Activated T-cell treated with anti-CD3 and anti-CD28 coated beads, Interleukin-2, amount 50 U/mL, for 24 hours (primary cell): Measurements from ENCODE around the gene SLC7A10.
"Not testable (repeated sequence)": the region's sequence is repeated elsewhere in the genome, so short reads cannot be mapped to it uniquely, and the experiment has no call there.

Experiments
- DNase-seq: peaks from one replicate; pipeline ENCODE4 v3.0.0-alpha.2; 2020
- H3K27ac Mint-ChIP-seq: 2 replicates; pipeline ENCODE4 v1.8.0; 2020; ENCODE audit warnings: mild to moderate bottlenecking, mixed read lengths
- H3K27me3 Mint-ChIP-seq: 2 replicates; pipeline ENCODE4 v1.8.0; 2020; ENCODE audit warnings: mixed read lengths
- H3K36me3 Mint-ChIP-seq: 2 replicates; pipeline ENCODE4 v1.8.0; 2020; ENCODE audit warnings: low read depth, mixed read lengths
- H3K4me1 Mint-ChIP-seq: 2 replicates; pipeline ENCODE4 v1.8.0; 2020; ENCODE audit warnings: low read depth, mixed read lengths
- H3K4me3 Mint-ChIP-seq: 2 replicates; pipeline ENCODE4 v1.8.0; 2020; ENCODE audit warnings: mild to moderate bottlenecking, moderate library complexity, mixed read lengths
- H3K9me3 Mint-ChIP-seq: 2 replicates; pipeline ENCODE4 v1.8.0; 2020; ENCODE audit warnings: mixed read lengths

The SLC7A10 gene

DNA sequence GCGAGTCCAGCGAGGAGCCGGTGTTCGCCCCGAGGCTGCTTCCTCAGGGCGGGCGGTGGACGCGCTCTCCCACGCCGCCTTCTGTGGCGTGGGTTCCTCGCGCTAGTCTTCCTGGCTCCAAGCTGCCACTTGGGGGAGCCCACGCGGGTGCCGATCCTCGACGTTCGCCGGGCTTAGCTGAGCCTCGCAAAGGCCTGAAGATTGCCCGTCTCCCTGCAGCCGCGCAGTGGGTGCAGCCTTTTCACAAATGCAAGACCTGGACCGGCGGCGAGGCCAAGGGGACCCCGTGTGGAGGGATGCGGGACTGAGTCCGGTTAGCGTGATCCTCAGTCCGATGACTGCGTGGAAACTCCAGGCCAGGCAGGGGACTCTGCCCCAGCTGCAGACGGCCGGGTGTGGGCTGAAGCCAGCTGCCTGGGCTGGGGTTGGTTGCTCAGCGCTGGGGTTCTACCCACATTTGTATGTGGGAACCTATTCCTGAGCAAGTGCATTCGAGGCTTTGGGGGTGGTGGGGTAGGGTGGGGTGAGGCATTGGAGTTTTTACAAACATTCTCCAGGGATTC lies 48.2 kb downstream of the SLC7A10 start:
- no peak for DNase-seq
- Mint-ChIP-seq H3K27ac (peak overlapping the region; percentile 97), H3K4me1 (peaks cover 45% of the 10 kb centered on the region)

GRCh38 chr19:33176670-33177416 lies 48.8 kb downstream of the SLC7A10 start:
- Mint-ChIP-seq H3K27ac (peak overlapping the region; percentile 97), H3K36me3 (peaks cover 14% of the 10 kb centered on the region), H3K9me3 (no peaks in the 10 kb centered on the region), H3K4me3 (peak overlapping the region; percentile 94), H3K4me1 (peaks cover 51% of the 10 kb centered on the region), H3K27me3 (peaks cover 2% of the 10 kb centered on the region)
- DNase-seq = peak; percentile 99

More for the DNA sequence above, 48.2 kb downstream of the SLC7A10 start:
- no peaks in the 10 kb centered on the region for H3K9me3 Mint-ChIP-seq
- H3K4me3 Mint-ChIP-seq = peak overlapping the region; percentile 94
- peaks cover 9% of the 10 kb centered on the region for H3K36me3 Mint-ChIP-seq
- H3K27me3 Mint-ChIP-seq = peaks cover 2% of the 10 kb centered on the region

- peaks cover 14% of the 10 kb centered on the region for H3K36me3 Mint-ChIP-seq
- H3K9me3 Mint-ChIP-seq = no peaks in the 10 kb centered on the region
- H3K27me3 Mint-ChIP-seq = peaks cover 2% of the 10 kb centered on the region
- peaks cover 51% of the 10 kb centered on the region for H3K4me1 Mint-ChIP-seq
- H3K27ac Mint-ChIP-seq = peak overlapping the region; percentile 97
- DNase-seq = no peak
- peak overlapping the region; percentile 94 for H3K4me3 Mint-ChIP-seq
These were observed 49.6 kb downstream of the SLC7A10 start for GRCh38 chr19:33175886-33176669.

DNA sequence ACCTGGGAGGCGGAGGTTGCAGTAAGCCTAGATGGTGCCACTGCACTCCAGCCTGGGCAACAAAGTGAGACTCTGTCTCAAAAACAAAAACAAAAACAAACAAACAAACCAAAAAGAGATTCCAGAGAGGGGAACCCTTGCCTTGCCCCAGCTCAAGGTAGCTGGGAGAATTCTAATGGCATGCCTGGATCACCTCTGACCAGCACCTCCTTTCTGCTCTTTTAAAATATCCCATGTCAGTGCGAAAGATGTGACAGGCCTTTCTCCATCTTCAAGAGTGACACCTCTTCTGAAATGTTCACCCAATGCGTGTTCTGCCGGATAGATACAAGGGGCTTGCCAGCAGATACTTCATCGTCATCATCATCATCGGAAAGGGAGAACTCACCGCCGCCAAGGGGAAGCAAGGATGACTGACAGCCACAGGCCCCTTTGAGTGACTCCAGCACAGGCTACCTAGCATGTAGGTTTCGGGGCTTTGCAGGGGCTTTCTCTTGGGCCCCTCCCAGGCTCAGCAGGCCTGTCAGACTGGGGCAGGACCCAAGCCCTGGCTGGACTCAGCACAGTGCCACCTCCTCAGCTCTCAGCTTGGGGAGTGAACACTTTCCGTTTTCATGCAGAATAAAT lies 50.4 kb downstream of the SLC7A10 start:
- H3K9me3 Mint-ChIP-seq = no peaks in the 10 kb centered on the region
- H3K4me3 Mint-ChIP-seq = peak overlapping the region; percentile 94
- H3K4me1 Mint-ChIP-seq = peaks cover 51% of the 10 kb centered on the region
- H3K27ac Mint-ChIP-seq = peak overlapping the region; percentile 97
- peaks cover 14% of the 10 kb centered on the region for H3K36me3 Mint-ChIP-seq
- peaks cover 2% of the 10 kb centered on the region for H3K27me3 Mint-ChIP-seq
- DNase-seq = no peak

DNA sequence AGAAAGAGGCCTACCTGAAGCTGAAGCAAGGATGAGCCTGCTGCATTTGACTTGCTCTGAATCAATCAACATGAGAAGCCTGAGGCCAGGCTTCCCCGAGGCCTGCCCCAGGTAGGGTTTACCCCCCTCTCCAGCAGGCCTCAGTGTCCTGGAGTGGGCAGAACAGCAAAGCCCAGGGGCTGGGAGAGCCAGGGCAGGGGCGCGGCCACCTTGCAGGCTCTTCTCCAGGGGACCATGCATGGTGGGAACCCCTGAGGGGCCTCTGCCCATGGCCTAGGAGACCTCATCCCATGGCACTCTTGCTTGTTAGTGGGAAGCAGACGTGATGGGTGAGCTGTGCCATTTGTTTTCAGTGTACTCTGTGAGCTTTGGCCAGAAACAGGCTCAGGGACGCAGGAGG lies 51.5 kb downstream of the SLC7A10 start:
- H3K27me3 Mint-ChIP-seq = peaks cover 2% of the 10 kb centered on the region
- no peak overlapping the region for H3K27ac Mint-ChIP-seq
- H3K4me3 Mint-ChIP-seq = no peak overlapping the region
- peaks cover 16% of the 10 kb centered on the region for H3K36me3 Mint-ChIP-seq
- no peak for DNase-seq
- H3K9me3 Mint-ChIP-seq = peaks cover under 1% of the 10 kb centered on the region
- peaks cover 51% of the 10 kb centered on the region for H3K4me1 Mint-ChIP-seq

DNA sequence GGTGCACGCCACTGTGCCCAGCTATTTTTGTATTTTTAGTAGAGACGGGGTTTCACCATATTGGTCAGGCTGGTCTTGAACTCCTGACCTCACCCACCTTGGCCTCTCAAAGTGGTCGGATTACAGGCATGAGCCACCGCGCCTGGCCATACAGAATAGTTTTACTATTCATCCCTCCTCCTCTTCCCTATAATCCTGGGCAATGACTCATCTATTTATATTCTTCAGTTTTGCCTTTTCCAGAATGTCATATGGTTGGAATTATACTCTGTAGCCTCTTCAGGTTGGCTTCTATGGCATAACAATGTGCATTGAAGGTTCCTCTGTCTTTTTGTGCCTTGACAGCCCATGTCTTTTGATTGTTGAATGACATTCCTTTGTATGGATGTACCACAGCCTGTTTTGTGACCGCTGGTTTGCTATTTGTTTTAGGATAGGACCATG lies 53.7 kb downstream of the SLC7A10 start:
- H3K4me3 Mint-ChIP-seq = no peak overlapping the region
- H3K9me3 Mint-ChIP-seq = peaks cover 13% of the 10 kb centered on the region
- H3K27ac Mint-ChIP-seq = no peak overlapping the region
- H3K36me3 Mint-ChIP-seq = peaks cover 24% of the 10 kb centered on the region
- H3K4me1 Mint-ChIP-seq = peaks cover 40% of the 10 kb centered on the region
- no peak for DNase-seq
- H3K27me3 Mint-ChIP-seq = peaks cover 2% of the 10 kb centered on the region

DNA sequence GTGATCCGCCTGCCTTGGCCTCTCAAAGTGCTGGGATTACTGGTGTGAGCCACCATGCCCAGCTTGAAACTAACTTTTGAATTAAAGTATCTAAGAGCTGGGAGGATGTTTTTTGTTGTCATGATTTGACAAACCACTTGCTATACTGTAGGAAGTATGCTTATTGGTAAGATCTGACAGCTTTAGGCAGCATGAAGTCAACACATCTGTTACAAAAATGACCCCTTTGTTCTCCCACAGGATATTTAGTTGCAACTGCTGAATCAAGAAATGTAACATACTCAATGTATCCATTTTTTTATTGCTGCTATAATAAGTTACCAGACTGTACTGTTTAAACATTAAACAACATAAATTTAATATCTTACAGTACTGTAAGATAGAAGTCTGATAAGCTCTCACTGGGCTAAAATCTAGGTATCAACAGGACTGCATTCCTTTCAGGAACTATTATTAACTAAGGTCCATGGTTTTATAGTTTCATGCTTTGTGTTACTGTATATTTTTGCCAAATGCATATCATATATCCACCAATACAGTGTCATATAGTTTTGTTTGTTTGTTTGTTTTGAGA lies 54.3 kb downstream of the SLC7A10 start:
- H3K27ac Mint-ChIP-seq = no peak overlapping the region
- peaks cover 13% of the 10 kb centered on the region for H3K9me3 Mint-ChIP-seq
- no peak overlapping the region for H3K4me3 Mint-ChIP-seq
- peaks cover 22% of the 10 kb centered on the region for H3K36me3 Mint-ChIP-seq
- H3K4me1 Mint-ChIP-seq = peaks cover 38% of the 10 kb centered on the region
- no peaks in the 10 kb centered on the region for H3K27me3 Mint-ChIP-seq
- no peak for DNase-seq

GRCh38 chr19:33168528-33168927 lies 57.1 kb downstream of the SLC7A10 start:
- Mint-ChIP-seq H3K9me3 (peaks cover 13% of the 10 kb centered on the region), H3K36me3 (peaks cover 17% of the 10 kb centered on the region), H3K27ac (no peak overlapping the region), H3K4me1 (peaks cover 19% of the 10 kb centered on the region), H3K27me3 (no peaks in the 10 kb centered on the region), H3K4me3 (no peak overlapping the region)
- DNase-seq = no peak

GRCh38 chr19:33167438-33167837 lies 58.2 kb downstream of the SLC7A10 start:
- H3K9me3 Mint-ChIP-seq = peaks cover 13% of the 10 kb centered on the region
- H3K4me3 Mint-ChIP-seq = no peak overlapping the region
- DNase-seq = no peak
- H3K27ac Mint-ChIP-seq = no peak overlapping the region
- H3K4me1 Mint-ChIP-seq = peaks cover 10% of the 10 kb centered on the region
- H3K36me3 Mint-ChIP-seq = peaks cover 14% of the 10 kb centered on the region
- H3K27me3 Mint-ChIP-seq = no peaks in the 10 kb centered on the region

DNA sequence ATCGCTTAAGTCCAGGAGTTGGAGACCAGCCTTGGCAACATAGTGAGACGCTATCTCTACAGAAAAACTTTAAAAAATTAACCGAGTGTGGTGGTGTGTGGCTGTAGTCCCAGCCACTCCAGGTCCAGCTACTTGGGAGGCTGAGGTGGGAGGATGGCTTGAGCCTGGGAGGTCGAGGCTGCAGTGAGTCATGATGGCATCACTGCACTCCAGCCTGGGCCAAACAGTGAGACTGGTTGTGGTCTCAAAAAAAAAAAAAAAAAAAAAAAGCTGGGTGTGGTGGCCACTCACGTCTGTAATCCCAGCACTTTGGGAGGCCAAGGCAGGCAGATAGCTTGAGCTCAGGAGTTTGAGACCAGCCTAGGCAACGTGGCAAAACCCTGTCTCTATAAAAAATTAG lies 59.6 kb downstream of the SLC7A10 start:
- Mint-ChIP-seq H3K4me1 (peaks cover 13% of the 10 kb centered on the region), H3K9me3 (peaks cover 13% of the 10 kb centered on the region)
- H3K27ac Mint-ChIP-seq, H3K27me3 Mint-ChIP-seq, H3K4me3 Mint-ChIP-seq, DNase-seq, H3K36me3 Mint-ChIP-seq: not testable (repeated sequence)

- H3K27me3 Mint-ChIP-seq = no peaks in the 10 kb centered on the region
- DNase-seq = no peak
These were observed 62.2 kb downstream of the SLC7A10 start for GRCh38 chr19:33163481-33163880.

DNA sequence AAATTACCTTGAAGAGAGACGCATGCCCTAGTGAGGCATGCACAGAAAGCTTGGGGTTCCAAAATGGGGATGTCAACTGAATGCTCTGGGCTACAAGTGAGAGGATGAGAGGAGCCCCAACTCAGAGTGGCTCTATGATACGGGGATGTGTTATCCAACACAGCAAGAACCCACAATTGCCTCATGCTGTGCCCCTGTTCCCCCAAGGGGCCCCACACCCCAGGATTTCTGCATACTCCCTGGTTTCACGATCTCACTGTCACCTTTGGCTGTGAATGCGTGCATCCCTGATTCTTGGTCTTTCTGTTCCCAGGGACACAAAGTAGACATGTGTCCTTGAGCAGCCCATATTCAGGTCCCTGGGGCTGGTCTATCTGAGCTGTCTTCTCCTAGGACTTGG lies 64.4 kb downstream of the SLC7A10 start:
- peak overlapping the region; percentile 89 for H3K27ac Mint-ChIP-seq
- H3K9me3 Mint-ChIP-seq = peaks cover 4% of the 10 kb centered on the region
- no peak for DNase-seq
- no peaks in the 10 kb centered on the region for H3K36me3 Mint-ChIP-seq
- no peaks in the 10 kb centered on the region for H3K27me3 Mint-ChIP-seq
- H3K4me1 Mint-ChIP-seq = peaks cover 35% of the 10 kb centered on the region
- no peak overlapping the region for H3K4me3 Mint-ChIP-seq

More at GRCh38 chr19:33163481-33163880, 62.2 kb downstream of the SLC7A10 start:
- H3K36me3 Mint-ChIP-seq = peaks cover 2% of the 10 kb centered on the region
- H3K9me3 Mint-ChIP-seq = peaks cover 9% of the 10 kb centered on the region
- no peak overlapping the region for H3K27ac Mint-ChIP-seq
- H3K4me1 Mint-ChIP-seq = peaks cover 26% of the 10 kb centered on the region
- no peak overlapping the region for H3K4me3 Mint-ChIP-seq

GRCh38 chr19:33159893-33160292 lies 65.8 kb downstream of the SLC7A10 start:
- no peak for DNase-seq
- Mint-ChIP-seq H3K4me1 (peaks cover 35% of the 10 kb centered on the region), H3K27me3 (no peaks in the 10 kb centered on the region), H3K27ac (peak overlapping the region; percentile 89), H3K4me3 (no peak overlapping the region), H3K9me3 (peaks cover 4% of the 10 kb centered on the region), H3K36me3 (no peaks in the 10 kb centered on the region)

- Mint-ChIP-seq H3K4me1 (peaks cover 35% of the 10 kb centered on the region), H3K27me3 (no peaks in the 10 kb centered on the region), H3K4me3 (no peak overlapping the region), H3K27ac (no peak overlapping the region), H3K36me3 (no peaks in the 10 kb centered on the region), H3K9me3 (peaks cover 4% of the 10 kb centered on the region)
- DNase-seq = no peak
These were observed 66.5 kb downstream of the SLC7A10 start for GRCh38 chr19:33159149-33159548.
